Keratinocyte (primary cell): ENCODE results near the gene KLRC3. TPM values are rescaled to one million over a fixed set of nuclear protein-coding genes. Genes with fewer than 3 reads are reported as not detected.

Source experiments
- DNase-seq: peaks from one replicate; pipeline ENCODE4 v3.0.0-alpha.2; 2011; ENCODE audit warnings: low read depth, missing footprints, low spot score
- FAIRE-seq: peaks from 2 replicates; lab custom pipeline; 2011; peaks lifted over from hg19 to GRCh38; lab: Jason Lieb, UNC
- H2AFZ ChIP-seq: 2 replicates; pipeline ENCODE4 v1.6.0; 2012; ENCODE audit warnings: low read length, control low read depth, inconsistent platforms; ENCODE audit not compliant: control insufficient read depth
- H3K27ac ChIP-seq: 2 replicates; pipeline ENCODE4 v1.5.1; 2011; ENCODE audit warnings: low read length; ENCODE audit not compliant: control insufficient read depth, insufficient read depth
- H3K27me3 ChIP-seq: 3 replicates; pipeline ENCODE4 v1.6.0; 2011; ENCODE audit warnings: low read length; ENCODE audit not compliant: control insufficient read depth, insufficient read depth; ENCODE audit errors: extremely low read depth
- H3K36me3 ChIP-seq, 2 experiments: 2 replicates in 1 of 2; 3 replicates in 1 of 2; pipeline ENCODE4 v1.5.1; 2011; ENCODE audit warnings: low read length in 2 of 2, mild to moderate bottlenecking in 1 of 2; ENCODE audit not compliant: control insufficient read depth in 2 of 2, insufficient read depth in 2 of 2; ENCODE audit errors: extremely low read depth in 1 of 2
- H3K4me1 ChIP-seq: 3 replicates; pipeline ENCODE4 v1.5.1; 2011; ENCODE audit warnings: low read length; ENCODE audit not compliant: control insufficient read depth, insufficient read depth; ENCODE audit errors: extremely low read depth
- H3K4me2 ChIP-seq: 3 replicates; pipeline ENCODE4 v1.6.0; 2011; ENCODE audit warnings: low read depth, low read length; ENCODE audit not compliant: control insufficient read depth, insufficient read depth; ENCODE audit errors: extremely low read depth
- H3K4me3 ChIP-seq, 3 experiments: fragments of 200-600 bp in 1 of 3; sonication (generic) in 1 of 3; 2 replicates in 2 of 3; 3 replicates in 1 of 3; pipeline ENCODE4 v1.5.1; 2011 to 2016; ENCODE audit warnings: low read length in 3 of 3, mild to moderate bottlenecking in 3 of 3, control low read depth in 2 of 3, inconsistent platforms in 1 of 3, low read depth in 1 of 3, mixed read lengths in 1 of 3, mixed run types in 1 of 3, moderate library complexity in 1 of 3; ENCODE audit not compliant: control insufficient read depth in 2 of 3, insufficient read depth in 2 of 3; ENCODE audit errors: extremely low read depth in 1 of 3
- H3K79me2 ChIP-seq: 2 replicates; pipeline ENCODE4 v1.6.0; 2012; ENCODE audit warnings: low read length; ENCODE audit not compliant: control insufficient read depth, insufficient read depth
- H3K9ac ChIP-seq: 3 replicates; pipeline ENCODE4 v1.6.0; 2011; ENCODE audit warnings: low read length; ENCODE audit not compliant: control insufficient read depth, insufficient read depth; ENCODE audit errors: extremely low read depth
- H3K9me1 ChIP-seq: 3 replicates; pipeline ENCODE4 v1.6.0; 2011; ENCODE audit warnings: low read length; ENCODE audit not compliant: control insufficient read depth, insufficient read depth; ENCODE audit errors: extremely low read depth
- H3K9me3 ChIP-seq: 2 replicates; pipeline ENCODE4 v1.5.1; 2012; ENCODE audit warnings: low read depth, low read length; ENCODE audit not compliant: control insufficient read depth
- H4K20me1 ChIP-seq: 3 replicates; pipeline ENCODE4 v1.6.0; 2011; ENCODE audit warnings: low read length; ENCODE audit not compliant: control insufficient read depth, insufficient read depth; ENCODE audit errors: extremely low read depth
- CTCF ChIP-seq, 3 experiments: IDR thresholded peaks in 1 of 3; conservative IDR thresholded peaks in 1 of 3; optimal IDR thresholded peaks in 1 of 3; 2 replicates in 2 of 3; 3 replicates in 1 of 3; pipeline versions ENCODE3 to v1.5.1; 2011; ENCODE audit warnings: low read length in 3 of 3, mild to moderate bottlenecking in 3 of 3, moderate library complexity in 2 of 3, control low read depth in 1 of 3, inconsistent platforms in 1 of 3; ENCODE audit not compliant: insufficient read depth in 2 of 3; ENCODE audit errors: extremely low read depth in 1 of 3
- EZH2 ChIP-seq: IDR thresholded peaks from one replicate; pipeline ENCODE4 v1.6.1; 2012; ENCODE audit warnings: inconsistent platforms, mild to moderate bottlenecking, low read length, moderate library complexity
- dilution Hi-C: fragments of 300-500 bp; cut with MboI; formaldehyde crosslinking; loops from one replicate; pipeline ENCODE4 v1.7.0; 2020; ENCODE audit warnings: low sequenced_read_pairs; ENCODE audit not compliant: extremely low pct_ligation_motif_present
- polyA plus RNA-seq, 5 experiments: library from polyadenylated mRNA; depleted of rRNA in 3 of 5; stranded (reverse) in 3 of 5; stranded (forward) in 1 of 5; unstranded in 1 of 5; fragments of >200 nt; gene quantifications; 1 replicate in 1 of 5; 2 replicates in 3 of 5; 3 replicates in 1 of 5; pipeline versions ENCODE4 v1.2.1 to v1.2.3, GENCODE V29; 2011 to 2012; ENCODE audit warnings: missing spikeins in 2 of 5, low read depth in 1 of 5, low replicate concordance in 1 of 5

The KLRC3 gene
- polyA plus RNA-seq, 1 donor (not counting 4 experiments of a cell fraction or from before 2014, with no cell fraction given): not detected

- Histone ChIP-seq H3K79me2 (no peaks in the 10 kb centered on the region), H2AFZ (no peak overlapping the region), H3K4me2 (no peak overlapping the region), H3K4me3 (no peak overlapping the region), H3K36me3 (no peaks in the 10 kb centered on the region), H3K27me3 (no peaks in the 10 kb centered on the region), H4K20me1 (no peaks in the 10 kb centered on the region), H3K9ac (no peak overlapping the region), H3K9me1 (no peaks in the 10 kb centered on the region), H3K27ac (no peak overlapping the region), H3K4me1 (no peaks in the 10 kb centered on the region), H3K9me3 (no peaks in the 10 kb centered on the region)
- dilution Hi-C loops: no loop called here
- FAIRE-seq (no peak), DNase-seq (no peak)
- TF ChIP-seq CTCF (optimal IDR thresholded peaks at IDR 0.05 in 1 of 3, IDR thresholded peaks at IDR 0.05 in 1 of 3, conservative IDR thresholded peaks at IDR 0.05 in 1 of 3; ENCODE audit: extremely low read depth in 1 of 3, insufficient read depth in 2 of 3, low read length in 3 of 3): no peak
- TF ChIP-seq EZH2: no peak
These were observed 37.4 kb upstream of the KLRC3 start for GRCh38 chr12:10457760-10458159.

DNA sequence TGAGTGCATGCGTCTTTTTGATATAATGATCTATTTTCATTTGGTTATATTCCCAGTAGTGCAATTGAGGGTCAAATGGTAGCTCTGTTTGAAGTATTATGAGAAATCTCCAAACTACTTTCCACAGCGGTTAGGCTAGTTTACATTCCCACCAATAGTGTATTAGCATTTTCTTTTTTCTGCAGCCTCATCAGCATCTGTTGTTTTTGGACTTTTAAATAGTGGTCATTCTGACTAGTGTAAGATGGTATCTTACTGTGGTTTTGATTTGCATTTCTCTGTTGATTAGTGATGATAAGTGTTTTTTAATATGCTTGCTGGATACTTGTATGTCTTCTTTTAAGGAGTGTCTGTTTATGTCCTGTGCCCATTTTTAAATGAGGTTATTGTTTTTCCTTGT, 36.5 kb upstream of the KLRC3 start:
- Histone ChIP-seq H3K4me3 (no peak overlapping the region), H3K9ac (no peak overlapping the region), H3K36me3 (no peaks in the 10 kb centered on the region), H3K9me1 (no peaks in the 10 kb centered on the region), H3K27me3 (no peaks in the 10 kb centered on the region), H3K4me1 (no peaks in the 10 kb centered on the region), H4K20me1 (no peaks in the 10 kb centered on the region), H3K27ac (no peak overlapping the region), H3K4me2 (no peak overlapping the region), H2AFZ (no peak overlapping the region), H3K79me2 (no peaks in the 10 kb centered on the region), H3K9me3 (no peaks in the 10 kb centered on the region)
- TF ChIP-seq CTCF (optimal IDR thresholded peaks at IDR 0.05 in 1 of 3, IDR thresholded peaks at IDR 0.05 in 1 of 3, conservative IDR thresholded peaks at IDR 0.05 in 1 of 3; ENCODE audit: extremely low read depth in 1 of 3, insufficient read depth in 2 of 3, low read length in 3 of 3): no peak
- TF ChIP-seq EZH2: no peak
- DNase-seq (no peak), FAIRE-seq (no peak)
- dilution Hi-C loops: no loop called here
